H1 (cell line): ENCODE data around the gene COMP.

Source experiments
- KDM5A ChIP-seq: fragments of 200-600 bp; IDR thresholded peaks from 2 replicates; pipeline ENCODE4 v1.7.1; 2012; ENCODE audit warnings: mild to moderate bottlenecking, low read length, inconsistent platforms, mixed read lengths
- TF ChIP-seq, protein P1 (sequence below), 3 experiments: IDR thresholded peaks; 1 replicate in 2 of 3; 2 replicates in 1 of 3; pipeline versions ENCODE4 v1.5.1 to v1.6.1; 2011; ENCODE audit warnings: low read length in 3 of 3, mild to moderate bottlenecking in 3 of 3, inconsistent platforms in 2 of 3, low read depth in 1 of 3, moderate library complexity in 1 of 3; ENCODE audit not compliant: insufficient read depth in 1 of 3; ENCODE audit errors: control extremely low read depth in 1 of 3

DNA sequence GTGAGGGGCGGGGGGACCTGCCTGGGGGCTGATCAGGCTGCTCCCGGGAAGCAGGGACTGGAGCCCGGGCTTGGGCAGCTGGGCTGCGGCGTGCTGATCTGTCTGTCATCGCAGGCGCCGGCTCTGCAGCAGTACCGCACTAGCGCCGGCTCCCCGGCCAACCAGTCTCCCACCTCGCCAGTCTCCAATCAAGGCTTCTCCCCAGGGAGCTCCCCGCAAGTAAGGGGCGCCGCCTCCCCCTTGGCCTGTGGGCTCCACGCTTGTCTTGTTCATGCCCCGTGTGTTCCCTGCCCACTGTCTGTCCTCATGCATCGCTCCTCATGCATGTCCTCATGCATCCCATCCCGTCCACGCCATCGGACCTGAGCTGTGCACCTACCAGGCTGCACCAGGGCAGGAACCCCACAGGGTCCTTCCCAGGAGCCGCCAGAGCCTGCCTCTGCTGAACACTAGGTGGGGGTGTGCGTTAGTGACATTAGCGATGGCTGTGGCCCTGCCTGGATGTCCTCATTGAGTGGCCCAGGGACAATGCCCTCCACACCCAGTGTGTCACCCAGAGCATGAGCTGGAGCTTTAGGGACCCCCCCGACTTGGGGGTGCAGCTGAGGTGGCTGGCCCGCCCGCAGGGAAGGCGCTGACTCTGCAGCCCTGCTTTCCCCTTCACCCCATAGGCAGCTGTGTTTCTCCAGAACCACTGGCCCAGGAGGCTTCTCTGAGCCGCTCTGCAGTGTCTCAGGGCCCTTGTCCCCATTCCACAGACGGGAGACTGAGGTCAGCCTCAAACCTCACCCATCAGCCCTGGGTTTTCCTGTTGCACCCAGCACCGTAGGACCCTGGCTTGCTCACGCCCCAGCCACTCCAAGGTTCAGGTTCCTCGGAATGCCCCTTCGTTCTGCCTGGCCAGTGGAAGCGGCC lies 19.5 kb downstream of the COMP start:
- TF ChIP-seq KDM5A, result no peak
- TF ChIP-seq, protein P1, sequence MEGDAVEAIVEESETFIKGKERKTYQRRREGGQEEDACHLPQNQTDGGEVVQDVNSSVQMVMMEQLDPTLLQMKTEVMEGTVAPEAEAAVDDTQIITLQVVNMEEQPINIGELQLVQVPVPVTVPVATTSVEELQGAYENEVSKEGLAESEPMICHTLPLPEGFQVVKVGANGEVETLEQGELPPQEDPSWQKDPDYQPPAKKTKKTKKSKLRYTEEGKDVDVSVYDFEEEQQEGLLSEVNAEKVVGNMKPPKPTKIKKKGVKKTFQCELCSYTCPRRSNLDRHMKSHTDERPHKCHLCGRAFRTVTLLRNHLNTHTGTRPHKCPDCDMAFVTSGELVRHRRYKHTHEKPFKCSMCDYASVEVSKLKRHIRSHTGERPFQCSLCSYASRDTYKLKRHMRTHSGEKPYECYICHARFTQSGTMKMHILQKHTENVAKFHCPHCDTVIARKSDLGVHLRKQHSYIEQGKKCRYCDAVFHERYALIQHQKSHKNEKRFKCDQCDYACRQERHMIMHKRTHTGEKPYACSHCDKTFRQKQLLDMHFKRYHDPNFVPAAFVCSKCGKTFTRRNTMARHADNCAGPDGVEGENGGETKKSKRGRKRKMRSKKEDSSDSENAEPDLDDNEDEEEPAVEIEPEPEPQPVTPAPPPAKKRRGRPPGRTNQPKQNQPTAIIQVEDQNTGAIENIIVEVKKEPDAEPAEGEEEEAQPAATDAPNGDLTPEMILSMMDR (IDR thresholded peaks at IDR 0.05; ENCODE audit: control extremely low read depth in 1 of 3, insufficient read depth in 1 of 3, low read depth in 1 of 3, low read length in 3 of 3), result peak; percentile 58 to 74 (median 68)
